ENCODE measurements around the gene MICAL3. TPM values are rescaled to one million over a fixed set of nuclear protein-coding genes. Genes with fewer than 3 reads are reported as not detected.

The MICAL3 gene
- total and polyA plus RNA-seq, 9 of the 15 experiments (the other 6 are each of a cell fraction or from before 2014, with no cell fraction given): 0.53 to 32.1 (median 12.3) TPM

DNA sequence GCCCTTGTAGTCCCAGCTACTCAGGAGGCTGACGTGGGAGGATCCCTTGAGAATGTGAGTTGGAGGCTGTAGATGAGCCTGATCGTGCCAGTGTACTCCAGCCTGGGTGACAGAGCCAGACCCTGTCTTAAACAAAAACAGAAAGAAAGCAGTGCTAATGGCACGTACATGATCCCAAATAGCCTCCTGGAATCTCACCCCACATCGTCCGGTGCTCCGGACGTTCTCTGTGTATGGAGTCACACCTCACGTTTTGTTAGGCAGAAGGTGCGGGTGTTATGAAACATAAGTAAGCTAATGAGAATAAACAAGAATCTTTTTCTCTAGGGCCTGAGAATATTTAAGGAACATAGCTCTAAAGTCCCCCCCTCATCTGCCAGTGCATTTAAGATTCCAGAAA lies 23.7 kb upstream of the MICAL3 start:
- no peaks in the 10 kb centered on the region for H4K20me1 ChIP-seq (replicated peaks; ENCODE audit: control insufficient read depth, insufficient read depth, low read length)
- intact Hi-C loops (cut with micrococcal nuclease): no loop called here
- FAIRE-seq: no peak
- H3K9me1 ChIP-seq (ENCODE audit: control insufficient read depth, insufficient read depth, low read length): no peaks in the 10 kb centered on the region
- peak overlapping the region; percentile 22; the same call in 1 of the 2 replicates for H3K4me2 ChIP-seq (ENCODE audit: insufficient read depth, low read length)
- ChIA-PET POLR2A (interaction anchor here (0.6 to 1.4 kb wide), 4 partner anchors 10 to 1136 kb away, joined by 3 to 6 read pairs (median 4); no protein-coding TSS in a partner anchor), CTCF (ENCODE audit: low intra/inter-chr PET ratio) (no interaction called here)
- peak overlapping the region; percentile 58 for H2AFZ ChIP-seq (ENCODE audit: low read depth, low read length)
- H3K36me3 ChIP-seq (ENCODE audit: control insufficient read depth, insufficient read depth, low read length): no peaks in the 10 kb centered on the region
- ATAC-seq: no peak
- H3K9me3 ChIP-seq (replicated peaks; ENCODE audit: control insufficient read depth, insufficient read depth, low read depth, low read length): no peaks in the 10 kb centered on the region
- no peak overlapping the region for H3K27ac ChIP-seq (ENCODE audit: extremely low read depth, low read depth, low read length)
- no peak overlapping the region for H3K4me3 ChIP-seq
- BruUV-seq (replicated peaks): no TSS peak
- H3K9ac ChIP-seq (ENCODE audit: insufficient read depth in 1 of 2, low read depth in 2 of 2, low read length in 2 of 2): no peak overlapping the region
- in situ Hi-C loops (cut with MboI): no loop called here
- H3K79me2 ChIP-seq (ENCODE audit: control insufficient read depth, insufficient read depth, low read length): no peaks in the 10 kb centered on the region
- no peak for DNase-seq (ENCODE audit: extremely low read depth in 1 of 4, low spot score in 3 of 4)
- peaks cover 0 to 6% of the 10 kb centered on the region in 2 experiments; a peak in 3 of 5 replicates for H3K4me1 ChIP-seq (replicated peaks in 1 of 2; ENCODE audit: control insufficient read depth in 2 of 2, insufficient read depth in 2 of 2, low read length in 2 of 2)
- H3K27me3 ChIP-seq (ENCODE audit: control insufficient read depth in 2 of 2, insufficient read depth in 2 of 2, low read length in 2 of 2): peaks cover 18 to 35% of the 10 kb centered on the region in 2 experiments; a peak in 4 of 5 replicates
- WGBS (ENCODE audit: insufficient coverage, low coverage, missing lambda C conversion rate): 48% methylated on average over 9 of the region's 9 CpGs
- TF ChIP-seq PBX2 (CRISPR knock-in tag; IDR thresholded peaks at IDR 0.05; ENCODE audit: low read depth): no peak
- TF ChIP-seq PBX2 (tag; conservative IDR thresholded peaks at IDR 0.05; ENCODE audit: low read depth): no peak
- TF ChIP-seq ZBTB49 (CRISPR knock-in tag; IDR thresholded peaks at IDR 0.05; ENCODE audit: borderline replicate concordance): no peak
- TF ChIP-seq, protein P1, sequence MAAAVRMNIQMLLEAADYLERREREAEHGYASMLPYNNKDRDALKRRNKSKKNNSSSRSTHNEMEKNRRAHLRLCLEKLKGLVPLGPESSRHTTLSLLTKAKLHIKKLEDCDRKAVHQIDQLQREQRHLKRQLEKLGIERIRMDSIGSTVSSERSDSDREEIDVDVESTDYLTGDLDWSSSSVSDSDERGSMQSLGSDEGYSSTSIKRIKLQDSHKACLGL (CRISPR knock-in tag; IDR thresholded peaks at IDR 0.05; ENCODE audit: borderline replicate concordance, poor library complexity, severe bottlenecking): no peak
- TF ChIP-seq, protein P2, sequence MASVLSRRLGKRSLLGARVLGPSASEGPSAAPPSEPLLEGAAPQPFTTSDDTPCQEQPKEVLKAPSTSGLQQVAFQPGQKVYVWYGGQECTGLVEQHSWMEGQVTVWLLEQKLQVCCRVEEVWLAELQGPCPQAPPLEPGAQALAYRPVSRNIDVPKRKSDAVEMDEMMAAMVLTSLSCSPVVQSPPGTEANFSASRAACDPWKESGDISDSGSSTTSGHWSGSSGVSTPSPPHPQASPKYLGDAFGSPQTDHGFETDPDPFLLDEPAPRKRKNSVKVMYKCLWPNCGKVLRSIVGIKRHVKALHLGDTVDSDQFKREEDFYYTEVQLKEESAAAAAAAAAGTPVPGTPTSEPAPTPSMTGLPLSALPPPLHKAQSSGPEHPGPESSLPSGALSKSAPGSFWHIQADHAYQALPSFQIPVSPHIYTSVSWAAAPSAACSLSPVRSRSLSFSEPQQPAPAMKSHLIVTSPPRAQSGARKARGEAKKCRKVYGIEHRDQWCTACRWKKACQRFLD (CRISPR knock-in tag; IDR thresholded peaks at IDR 0.05): no peak
- no peak for TF ChIP-seq IRF2 (CRISPR knock-in tag; IDR thresholded peaks at IDR 0.05)
- TF ChIP-seq PHB (CRISPR knock-in tag; IDR thresholded peaks at IDR 0.05): no peak
- no peak for TF ChIP-seq CHCHD3 (CRISPR knock-in tag; IDR thresholded peaks at IDR 0.05)
- no peak for TF ChIP-seq HNRNPLL (IDR thresholded peaks at IDR 0.05; ENCODE audit: low read depth, low read length, poor library complexity, severe bottlenecking)
- no peak for TF ChIP-seq AFF1 (IDR thresholded peaks at IDR 0.05; ENCODE audit: low read depth in 1 of 2, partially characterized antibody in 2 of 2)

Data from K562 (cell line).